MM.1S (cell line): ENCODE results near the gene SCOC.

Experiments used
- DNase-seq: peaks from one replicate; pipeline ENCODE4 v3.0.0-alpha.2; 2015
- H2AFZ ChIP-seq: fragments of 300-600 bp; sonication (generic); 2 replicates; pipeline ENCODE4 v1.6.0; 2016; ENCODE audit warnings: antibody characterized with exemption, low read length
- H3F3A ChIP-seq: fragments of 300-600 bp; sonication (generic); 2 replicates; pipeline ENCODE4 v1.6.1; 2016; ENCODE audit warnings: mild to moderate bottlenecking, antibody characterized with exemption, low read length, moderate library complexity, mixed read lengths; ENCODE audit not compliant: insufficient read depth
- H3K27ac ChIP-seq: fragments of 300-600 bp; sonication (generic); 2 replicates; pipeline ENCODE4 v1.5.1; 2016; ENCODE audit warnings: mild to moderate bottlenecking, low read length
- H3K27me3 ChIP-seq: fragments of 300-600 bp; sonication (generic); replicated peaks from 2 replicates; pipeline ENCODE4 v1.6.0; 2016; ENCODE audit warnings: low read length; ENCODE audit not compliant: insufficient read depth
- H3K36me3 ChIP-seq: fragments of 300-600 bp; sonication (generic); replicated peaks from 2 replicates; pipeline ENCODE4 v1.6.1; 2016; ENCODE audit warnings: mild to moderate bottlenecking, low read length, mixed read lengths; ENCODE audit not compliant: insufficient read depth
- H3K4me1 ChIP-seq: fragments of 300-600 bp; sonication (generic); 2 replicates; pipeline ENCODE4 v1.6.1; 2016; ENCODE audit warnings: low read length, mixed read lengths
- H3K4me2 ChIP-seq: fragments of 300-600 bp; sonication (generic); 2 replicates; pipeline ENCODE4 v1.6.0; 2016; ENCODE audit warnings: low read depth, low read length
- H3K4me3 ChIP-seq: fragments of 300-600 bp; sonication (generic); 2 replicates; pipeline ENCODE4 v1.5.1; 2016; ENCODE audit warnings: low read length, mixed read lengths
- H3K79me2 ChIP-seq: fragments of 300-600 bp; sonication (generic); 2 replicates; pipeline ENCODE4 v1.6.1; 2016; ENCODE audit warnings: mixed run types, low read length, mixed read lengths
- H3K9ac ChIP-seq: fragments of 300-600 bp; sonication (generic); 2 replicates; pipeline ENCODE4 v1.6.1; 2016; ENCODE audit warnings: low read length, mixed read lengths
- H3K9me2 ChIP-seq: fragments of 300-600 bp; sonication (generic); replicated peaks from 2 replicates; pipeline ENCODE4 v1.6.1; 2016; ENCODE audit warnings: mild to moderate bottlenecking, low read length, mixed read lengths; ENCODE audit not compliant: insufficient read depth
- H3K9me3 ChIP-seq: fragments of 300-600 bp; sonication (generic); replicated peaks from 2 replicates; pipeline ENCODE4 v1.6.1; 2016; ENCODE audit warnings: mild to moderate bottlenecking, low read length, mixed read lengths; ENCODE audit not compliant: insufficient read depth
- H4K20me1 ChIP-seq: fragments of 300-600 bp; sonication (generic); 2 replicates; pipeline ENCODE4 v1.6.1; 2016; ENCODE audit warnings: mild to moderate bottlenecking, low read length, moderate library complexity, mixed read lengths; ENCODE audit not compliant: insufficient read depth
- CTCF ChIP-seq: fragments of 300-600 bp; sonication (generic); IDR thresholded peaks from 2 replicates; pipeline ENCODE4 v1.5.1; 2016; ENCODE audit warnings: antibody characterized with exemption, low read length, mixed read lengths
- EZH2 ChIP-seq: fragments of 300-600 bp; sonication (generic); optimal IDR thresholded peaks from 2 replicates; pipeline ENCODE3; 2017; ENCODE audit warnings: low read depth, mild to moderate bottlenecking, antibody characterized with exemption, low read length, mixed read lengths
- EZH2phosphoT487 ChIP-seq: fragments of 300-600 bp; sonication (generic); IDR thresholded peaks from 2 replicates; pipeline ENCODE4 v1.6.1; 2018; ENCODE audit warnings: antibody characterized with exemption, low read length

Gene SCOC

GRCh38 chr4:140427106-140427918 is 53.9 kb downstream of the SCOC start, which contains the start of gene CLGN:
CLGN (minus strand) TSS chr4:140427648; CDS start chr4:140413078, 14,570 bp downstream.
- Histone ChIP-seq H3K4me3 (peak within 1 kb of the TSS; percentile 85), H3K9me2 (no peaks in the 10 kb centered on the region), H2AFZ (peak within 1 kb of the TSS; percentile 94), H3K4me2 (peak within 1 kb of the TSS; percentile 95), H4K20me1 (no peaks in the 10 kb centered on the region), H3K4me1 (no peaks in the 10 kb centered on the region), H3K27ac (peak within 1 kb of the TSS; percentile 35; the same call in 1 of the 2 replicates), H3K79me2 (no peaks in the 10 kb centered on the region), H3F3A (peaks cover 17% of the 10 kb centered on the region), H3K9me3 (no peaks in the 10 kb centered on the region), H3K9ac (peak within 1 kb of the TSS; percentile 50; the same call in 1 of the 2 replicates), H3K36me3 (no peaks in the 10 kb centered on the region), H3K27me3 (no peaks in the 10 kb centered on the region)
- DNase-seq = peak; percentile 84
- TF ChIP-seq EZH2 = no peak
- no peak for TF ChIP-seq EZH2phosphoT487
- TF ChIP-seq CTCF = peak; percentile 43

GRCh38 chr4:140427919-140428471 is 54.5 kb downstream of the SCOC start:
- Histone ChIP-seq H3K27ac (peak overlapping the region; percentile 35; the same call in 1 of the 2 replicates), H3F3A (peaks cover 17% of the 10 kb centered on the region), H2AFZ (peak overlapping the region; percentile 94), H3K9me2 (no peaks in the 10 kb centered on the region), H3K9me3 (no peaks in the 10 kb centered on the region), H4K20me1 (no peaks in the 10 kb centered on the region), H3K36me3 (no peaks in the 10 kb centered on the region), H3K4me1 (no peaks in the 10 kb centered on the region), H3K4me2 (peak overlapping the region; percentile 95), H3K9ac (peak overlapping the region; percentile 50; the same call in 1 of the 2 replicates), H3K27me3 (no peaks in the 10 kb centered on the region), H3K4me3 (peak overlapping the region; percentile 85), H3K79me2 (no peaks in the 10 kb centered on the region)
- no peak for DNase-seq
- TF ChIP-seq EZH2phosphoT487 (no peak), CTCF (no peak), EZH2 (no peak)
